Loucy (cell line): ENCODE results near the gene CECR2.

Experiments used
- EZH2phosphoT487 ChIP-seq: fragments of 200-600 bp; IDR thresholded peaks from 2 replicates; pipeline ENCODE4 v1.6.1; 2018; ENCODE audit warnings: antibody characterized with exemption, mild to moderate bottlenecking, moderate library complexity, borderline replicate concordance
- TF ChIP-seq, protein P1 (sequence below): fragments of 200-600 bp; sonication (generic); conservative IDR thresholded peaks from 2 replicates; pipeline ENCODE4 v1.5.1; 2014; ENCODE audit warnings: mild to moderate bottlenecking, antibody characterized with exemption, low read length

- TF ChIP-seq, protein P1, sequence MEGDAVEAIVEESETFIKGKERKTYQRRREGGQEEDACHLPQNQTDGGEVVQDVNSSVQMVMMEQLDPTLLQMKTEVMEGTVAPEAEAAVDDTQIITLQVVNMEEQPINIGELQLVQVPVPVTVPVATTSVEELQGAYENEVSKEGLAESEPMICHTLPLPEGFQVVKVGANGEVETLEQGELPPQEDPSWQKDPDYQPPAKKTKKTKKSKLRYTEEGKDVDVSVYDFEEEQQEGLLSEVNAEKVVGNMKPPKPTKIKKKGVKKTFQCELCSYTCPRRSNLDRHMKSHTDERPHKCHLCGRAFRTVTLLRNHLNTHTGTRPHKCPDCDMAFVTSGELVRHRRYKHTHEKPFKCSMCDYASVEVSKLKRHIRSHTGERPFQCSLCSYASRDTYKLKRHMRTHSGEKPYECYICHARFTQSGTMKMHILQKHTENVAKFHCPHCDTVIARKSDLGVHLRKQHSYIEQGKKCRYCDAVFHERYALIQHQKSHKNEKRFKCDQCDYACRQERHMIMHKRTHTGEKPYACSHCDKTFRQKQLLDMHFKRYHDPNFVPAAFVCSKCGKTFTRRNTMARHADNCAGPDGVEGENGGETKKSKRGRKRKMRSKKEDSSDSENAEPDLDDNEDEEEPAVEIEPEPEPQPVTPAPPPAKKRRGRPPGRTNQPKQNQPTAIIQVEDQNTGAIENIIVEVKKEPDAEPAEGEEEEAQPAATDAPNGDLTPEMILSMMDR, result no peak
- no peak for TF ChIP-seq EZH2phosphoT487
Observed at GRCh38 chr22:17569971-17570511, 200.8 kb downstream of the CECR2 start.
